WTC11 (cell line): ENCODE data around the gene SLC25A46. TPM values are rescaled to one million over a fixed set of nuclear protein-coding genes. Genes with fewer than 3 reads are reported as not detected.

Experiments
- ATAC-seq: fragments of 200-7000 bp; cut with Tn5 transposase; 2 replicates; pipeline ENCODE4 v1.10.0; 2021; ENCODE audit warnings: mild to moderate bottlenecking, moderate library complexity
- CTCF ChIA-PET: fragments of 300-600 bp; sonication (Branson Sonifier 250); formaldehyde crosslinking; loops from one replicate; lab custom pipeline; 2021; ENCODE audit warnings: antibody characterized with exemption; lab: Charles Lee
- POLR2A ChIA-PET: fragments of 350-600 bp; sonication (Branson Sonifier 250); formaldehyde crosslinking; loops from one replicate; lab custom pipeline; 2021; ENCODE audit warnings: antibody characterized with exemption; lab: Charles Lee
- DNase-seq: peaks from one replicate; pipeline ENCODE4 v3.0.0; 2021; ENCODE audit warnings: low spot score
- H3K27ac Mint-ChIP-seq: 2 replicates; pipeline ENCODE4 v1.8.0; 2021; ENCODE audit warnings: mixed read lengths
- H3K27me3 Mint-ChIP-seq: 2 replicates; pipeline ENCODE4 v1.8.0; 2021; ENCODE audit warnings: low read depth, mild to moderate bottlenecking, moderate library complexity, mixed read lengths
- H3K36me3 Mint-ChIP-seq: 2 replicates; pipeline ENCODE4 v1.8.0; 2021; ENCODE audit warnings: mixed read lengths
- H3K4me1 Mint-ChIP-seq: 2 replicates; pipeline ENCODE4 v1.8.0; 2022; ENCODE audit warnings: mixed read lengths
- H3K4me3 Mint-ChIP-seq: 2 replicates; pipeline ENCODE4 v1.8.0; 2021; ENCODE audit warnings: mild to moderate bottlenecking, moderate library complexity, mixed read lengths
- H3K9me3 Mint-ChIP-seq: 2 replicates; pipeline ENCODE4 v1.8.0; 2021; ENCODE audit warnings: mixed read lengths
- CBFB ChIP-seq: sonication (generic); formaldehyde crosslinking; IDR thresholded peaks from 2 replicates; pipeline ENCODE4 v1.8.1; 2022; ENCODE audit warnings: mild to moderate bottlenecking, low read depth, missing genetic modification reagents
- CREM ChIP-seq: sonication (generic); formaldehyde crosslinking; IDR thresholded peaks from 2 replicates; pipeline ENCODE4 v1.8.1; 2022; ENCODE audit warnings: mild to moderate bottlenecking, missing genetic modification reagents, moderate library complexity
- ESRRA ChIP-seq: sonication (generic); formaldehyde crosslinking; IDR thresholded peaks from 2 replicates; pipeline ENCODE4 v1.8.1; 2022; ENCODE audit warnings: mild to moderate bottlenecking, missing genetic modification reagents, borderline replicate concordance
- FOXJ3 ChIP-seq: sonication (generic); formaldehyde crosslinking; IDR thresholded peaks from 2 replicates; pipeline ENCODE4 v1.9.0; 2021; ENCODE audit warnings: missing genetic modification reagents, mild to moderate bottlenecking, borderline replicate concordance
- GTF2I ChIP-seq: fragments of 250-450 bp; sonication (Bioruptor Pico); conservative IDR thresholded peaks from 2 replicates; pipeline ENCODE4 v1.4.0; 2021; ENCODE audit warnings: mild to moderate bottlenecking
- IRF1 ChIP-seq: sonication (generic); formaldehyde crosslinking; IDR thresholded peaks from 2 replicates; pipeline ENCODE4 v1.8.0; 2023; ENCODE audit warnings: missing genetic modification reagents
- KAT7 ChIP-seq: sonication (generic); formaldehyde crosslinking; IDR thresholded peaks from 2 replicates; pipeline ENCODE4 v1.8.1; 2023; ENCODE audit warnings: missing genetic modification reagents, mild to moderate bottlenecking, borderline replicate concordance
- NR1H2 ChIP-seq: sonication (generic); formaldehyde crosslinking; IDR thresholded peaks from 2 replicates; pipeline ENCODE4 v1.9.0; 2021; ENCODE audit warnings: mild to moderate bottlenecking, moderate library complexity, missing genetic modification reagents
- NR2C2 ChIP-seq: sonication (generic); formaldehyde crosslinking; IDR thresholded peaks from 2 replicates; pipeline ENCODE4 v1.8.0; 2022; ENCODE audit warnings: mild to moderate bottlenecking, missing genetic modification reagents
- NR3C1 ChIP-seq: sonication (generic); formaldehyde crosslinking; conservative IDR thresholded peaks from 2 replicates; pipeline ENCODE4 v1.8.1; 2023; ENCODE audit warnings: low read depth, mild to moderate bottlenecking, missing genetic modification reagents
- STAT6 ChIP-seq: sonication (generic); formaldehyde crosslinking; conservative IDR thresholded peaks from 2 replicates; pipeline ENCODE4 v1.8.1; 2023; ENCODE audit warnings: mild to moderate bottlenecking, low read depth, missing genetic modification reagents, moderate library complexity
- ZBTB21 ChIP-seq: sonication (generic); formaldehyde crosslinking; IDR thresholded peaks from 2 replicates; pipeline ENCODE4 v1.8.1; 2023; ENCODE audit warnings: mild to moderate bottlenecking, missing genetic modification reagents, borderline replicate concordance
- ZNF281 ChIP-seq: sonication (generic); formaldehyde crosslinking; IDR thresholded peaks from 2 replicates; pipeline ENCODE4 v1.8.0; 2023; ENCODE audit warnings: mild to moderate bottlenecking, missing genetic modification reagents
- ZNF317 ChIP-seq: sonication (generic); formaldehyde crosslinking; IDR thresholded peaks from 2 replicates; pipeline ENCODE4 v1.8.1; 2023; ENCODE audit warnings: low read depth, mild to moderate bottlenecking, moderate library complexity, missing genetic modification reagents, borderline replicate concordance
- ZNF416 ChIP-seq: fragments of 250-450 bp; sonication (Bioruptor Pico); IDR thresholded peaks from 2 replicates; pipeline ENCODE4 v1.9.0; 2021; ENCODE audit warnings: mild to moderate bottlenecking, inconsistent platforms
- ZNF512 ChIP-seq: sonication (generic); formaldehyde crosslinking; IDR thresholded peaks from 2 replicates; pipeline ENCODE4 v1.8.1; 2022; ENCODE audit warnings: missing genetic modification reagents, borderline replicate concordance
- total RNA-seq: library from RNA; stranded (reverse); gene quantifications from 3 replicates; pipeline ENCODE4 v1.2.3, GENCODE V29; 2021
- TF ChIP-seq, protein P1 (sequence below): sonication (generic); formaldehyde crosslinking; IDR thresholded peaks from 2 replicates; pipeline ENCODE4 v1.8.1; 2023; ENCODE audit warnings: mild to moderate bottlenecking, missing genetic modification reagents
- TF ChIP-seq, protein P2 (sequence below): sonication (generic); formaldehyde crosslinking; IDR thresholded peaks from 2 replicates; pipeline ENCODE4 v1.8.1; 2023; ENCODE audit warnings: mild to moderate bottlenecking, missing genetic modification reagents, moderate library complexity
- TF ChIP-seq, protein P3 (sequence below): fragments of 250-450 bp; sonication (Bioruptor Pico); IDR thresholded peaks from 2 replicates; pipeline ENCODE4 v1.9.0; 2021; ENCODE audit warnings: moderate library complexity, mild to moderate bottlenecking, inconsistent platforms, borderline replicate concordance

SLC25A46 gene
- total RNA-seq, 1 experiment from 2014 or later, result 19.2 TPM

DNA sequence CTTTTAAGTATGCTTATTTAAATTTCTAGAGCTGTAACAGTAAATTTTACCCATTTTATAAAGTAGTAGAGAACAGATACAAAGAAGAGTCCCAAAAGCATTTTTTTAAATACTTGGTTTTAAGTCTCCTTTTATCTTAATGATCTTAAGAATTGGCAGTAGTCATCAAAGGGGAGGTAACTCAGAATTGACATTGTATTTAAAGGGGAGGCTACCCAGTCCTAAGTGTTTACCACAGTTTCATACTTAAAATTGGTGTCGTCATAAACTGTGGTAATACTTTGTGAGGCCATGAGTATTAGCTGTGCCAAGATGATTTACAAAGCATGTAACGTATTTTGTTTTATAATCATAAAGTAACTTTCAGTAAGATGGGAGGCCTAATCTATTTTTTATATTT lies 14.8 kb downstream of the SLC25A46 start:
- H3K27ac Mint-ChIP-seq, result no peak overlapping the region
- ChIA-PET CTCF (no interaction called here), POLR2A (no interaction called here)
- no peaks in the 10 kb centered on the region for H3K36me3 Mint-ChIP-seq
- H3K4me1 Mint-ChIP-seq, result 0 out of 2 replicates have a peak, but pooled peaks cover 3% of the 10 kb centered on the region
- ATAC-seq (no peak), DNase-seq (no peak)
- no peaks in the 10 kb centered on the region for H3K9me3 Mint-ChIP-seq
- H3K4me3 Mint-ChIP-seq, result no peak overlapping the region
- TF ChIP-seq ESRRA (CRISPR knock-in tag), result no peak
- no peak for TF ChIP-seq CREM
- H3K27me3 Mint-ChIP-seq, result no peaks in the 10 kb centered on the region

DNA sequence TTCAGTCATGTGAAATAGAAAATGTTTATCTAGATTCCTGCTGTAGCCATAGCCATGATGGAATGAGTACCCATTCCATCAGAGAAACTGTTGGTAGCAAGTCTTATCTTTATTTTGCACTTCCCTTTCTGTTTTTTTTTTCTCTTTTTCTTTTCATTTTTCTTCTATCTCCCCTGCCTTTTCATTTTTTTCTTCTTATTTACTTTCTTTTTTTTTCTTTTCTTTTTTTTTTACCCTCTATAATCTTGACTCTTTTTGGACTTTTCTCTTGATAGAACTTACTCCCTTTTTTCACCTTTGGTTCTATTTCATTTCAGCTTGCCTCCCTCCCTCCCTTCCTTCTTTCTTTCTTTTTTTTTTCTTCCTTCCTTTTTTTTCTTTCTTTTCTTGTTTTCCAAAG lies 15.4 kb downstream of the SLC25A46 start:
- DNase-seq, result no peak
- Mint-ChIP-seq H3K27ac (peak overlapping the region; percentile 16; the same call in 1 of the 2 replicates), H3K9me3 (no peaks in the 10 kb centered on the region)
- no peak for TF ChIP-seq ZNF281
- TF ChIP-seq, protein P1, sequence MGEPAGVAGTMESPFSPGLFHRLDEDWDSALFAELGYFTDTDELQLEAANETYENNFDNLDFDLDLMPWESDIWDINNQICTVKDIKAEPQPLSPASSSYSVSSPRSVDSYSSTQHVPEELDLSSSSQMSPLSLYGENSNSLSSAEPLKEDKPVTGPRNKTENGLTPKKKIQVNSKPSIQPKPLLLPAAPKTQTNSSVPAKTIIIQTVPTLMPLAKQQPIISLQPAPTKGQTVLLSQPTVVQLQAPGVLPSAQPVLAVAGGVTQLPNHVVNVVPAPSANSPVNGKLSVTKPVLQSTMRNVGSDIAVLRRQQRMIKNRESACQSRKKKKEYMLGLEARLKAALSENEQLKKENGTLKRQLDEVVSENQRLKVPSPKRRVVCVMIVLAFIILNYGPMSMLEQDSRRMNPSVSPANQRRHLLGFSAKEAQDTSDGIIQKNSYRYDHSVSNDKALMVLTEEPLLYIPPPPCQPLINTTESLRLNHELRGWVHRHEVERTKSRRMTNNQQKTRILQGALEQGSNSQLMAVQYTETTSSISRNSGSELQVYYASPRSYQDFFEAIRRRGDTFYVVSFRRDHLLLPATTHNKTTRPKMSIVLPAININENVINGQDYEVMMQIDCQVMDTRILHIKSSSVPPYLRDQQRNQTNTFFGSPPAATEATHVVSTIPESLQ (CRISPR knock-in tag), result no peak
- TF ChIP-seq, protein P2, sequence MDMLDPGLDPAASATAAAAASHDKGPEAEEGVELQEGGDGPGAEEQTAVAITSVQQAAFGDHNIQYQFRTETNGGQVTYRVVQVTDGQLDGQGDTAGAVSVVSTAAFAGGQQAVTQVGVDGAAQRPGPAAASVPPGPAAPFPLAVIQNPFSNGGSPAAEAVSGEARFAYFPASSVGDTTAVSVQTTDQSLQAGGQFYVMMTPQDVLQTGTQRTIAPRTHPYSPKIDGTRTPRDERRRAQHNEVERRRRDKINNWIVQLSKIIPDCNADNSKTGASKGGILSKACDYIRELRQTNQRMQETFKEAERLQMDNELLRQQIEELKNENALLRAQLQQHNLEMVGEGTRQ (CRISPR knock-in tag), result no peak
- TF ChIP-seq NR1H2 (CRISPR knock-in tag), result no peak
- no peak for TF ChIP-seq NR3C1 (CRISPR knock-in tag)
- TF ChIP-seq IRF1 (CRISPR knock-in tag), result no peak
- TF ChIP-seq NR2C2, result no peak
- no peak for TF ChIP-seq CBFB (CRISPR knock-in tag)
- TF ChIP-seq GTF2I (CRISPR knock-in tag), result no peak
- TF ChIP-seq STAT6 (CRISPR knock-in tag), result no peak
- no peak for TF ChIP-seq KAT7 (CRISPR knock-in tag)
- no peak for TF ChIP-seq ZNF317
- TF ChIP-seq ZNF512 (CRISPR knock-in tag), result no peak
- TF ChIP-seq FOXJ3 (CRISPR knock-in tag), result no peak
- TF ChIP-seq, protein P3, sequence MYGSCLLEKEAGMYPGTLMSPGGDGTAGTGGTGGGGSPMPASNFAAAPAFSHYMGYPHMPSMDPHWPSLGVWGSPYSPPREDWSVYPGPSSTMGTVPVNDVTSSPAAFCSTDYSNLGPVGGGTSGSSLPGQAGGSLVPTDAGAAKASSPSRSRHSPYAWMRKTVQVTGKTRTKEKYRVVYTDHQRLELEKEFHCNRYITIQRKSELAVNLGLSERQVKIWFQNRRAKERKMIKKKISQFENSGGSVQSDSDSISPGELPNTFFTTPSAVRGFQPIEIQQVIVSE (CRISPR knock-in tag), result no peak
- no peak for TF ChIP-seq ZBTB21
- no peak for TF ChIP-seq ZNF416 (CRISPR knock-in tag)
- TF ChIP-seq, all 79 proteins: peak for 0
- Mint-ChIP-seq H3K4me1 (0 out of 2 replicates have a peak, but pooled peaks cover 3% of the 10 kb centered on the region), H3K36me3 (no peaks in the 10 kb centered on the region), H3K4me3 (no peak overlapping the region), H3K27me3 (no peaks in the 10 kb centered on the region)
- ATAC-seq, result no peak
- POLR2A ChIA-PET, result no interaction called here
- CTCF ChIA-PET, result no interaction called here
